SU-DHL-6 (cell line): ENCODE measurements around the gene PRPF6.

Experiments
- EZH2phosphoT487 ChIP-seq: fragments of 200-600 bp; sonication (generic), shearing (Covaris generic); conservative IDR thresholded peaks from 2 replicates; pipeline ENCODE4 v1.6.1; 2018; ENCODE audit warnings: mild to moderate bottlenecking, antibody characterized with exemption, low read length, moderate library complexity, mixed read lengths
- TF ChIP-seq, protein P1 (sequence below): fragments of 200-600 bp; sonication (generic); IDR thresholded peaks from one replicate; pipeline ENCODE4 v1.5.1; 2017; ENCODE audit warnings: antibody characterized with exemption, mild to moderate bottlenecking, low read length, moderate library complexity; ENCODE audit not compliant: insufficient read depth, poor library complexity, severe bottlenecking

DNA sequence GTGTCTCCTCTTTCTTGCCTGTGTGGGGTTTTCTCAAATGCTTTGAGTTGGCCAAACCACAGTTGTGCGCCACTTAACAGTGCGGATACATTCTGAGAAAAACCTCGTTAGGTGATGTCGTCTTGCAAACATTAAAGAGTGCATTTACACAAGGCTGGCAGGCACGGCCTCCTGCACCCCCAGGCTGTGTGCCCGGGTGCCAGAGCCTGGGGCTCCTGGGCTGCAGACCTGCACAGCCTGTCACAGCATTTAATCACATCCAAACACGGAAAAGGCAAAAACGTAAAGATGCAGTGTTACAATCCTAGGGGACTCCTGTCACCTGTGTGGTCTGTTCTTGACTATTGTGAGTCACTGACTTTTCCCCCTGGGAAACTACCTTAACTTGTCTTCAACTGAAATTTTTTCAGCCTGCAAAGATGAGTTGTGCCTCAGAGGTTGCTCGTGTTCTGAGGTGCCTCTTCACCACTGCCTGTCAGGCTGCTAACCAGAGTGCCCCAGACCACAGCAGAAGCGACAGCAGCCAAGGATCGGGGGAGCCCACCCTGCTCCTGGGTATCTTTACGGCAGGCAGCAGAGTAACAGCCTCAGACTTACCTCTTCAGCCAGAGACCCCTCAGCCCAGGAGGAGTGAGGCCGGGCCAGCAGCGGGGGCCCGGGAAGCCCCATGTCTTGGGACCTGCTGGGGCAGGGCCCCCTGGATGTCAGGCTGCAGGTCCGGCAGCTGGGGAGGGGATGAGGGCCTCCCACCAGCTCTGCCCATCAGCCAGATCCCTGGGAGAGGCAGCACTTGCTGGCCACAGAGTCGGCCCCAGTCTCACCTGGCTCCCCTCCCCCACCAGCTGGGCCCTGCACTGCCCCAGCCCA lies 54.4 kb downstream of the PRPF6 start:
- TF ChIP-seq, protein P1, sequence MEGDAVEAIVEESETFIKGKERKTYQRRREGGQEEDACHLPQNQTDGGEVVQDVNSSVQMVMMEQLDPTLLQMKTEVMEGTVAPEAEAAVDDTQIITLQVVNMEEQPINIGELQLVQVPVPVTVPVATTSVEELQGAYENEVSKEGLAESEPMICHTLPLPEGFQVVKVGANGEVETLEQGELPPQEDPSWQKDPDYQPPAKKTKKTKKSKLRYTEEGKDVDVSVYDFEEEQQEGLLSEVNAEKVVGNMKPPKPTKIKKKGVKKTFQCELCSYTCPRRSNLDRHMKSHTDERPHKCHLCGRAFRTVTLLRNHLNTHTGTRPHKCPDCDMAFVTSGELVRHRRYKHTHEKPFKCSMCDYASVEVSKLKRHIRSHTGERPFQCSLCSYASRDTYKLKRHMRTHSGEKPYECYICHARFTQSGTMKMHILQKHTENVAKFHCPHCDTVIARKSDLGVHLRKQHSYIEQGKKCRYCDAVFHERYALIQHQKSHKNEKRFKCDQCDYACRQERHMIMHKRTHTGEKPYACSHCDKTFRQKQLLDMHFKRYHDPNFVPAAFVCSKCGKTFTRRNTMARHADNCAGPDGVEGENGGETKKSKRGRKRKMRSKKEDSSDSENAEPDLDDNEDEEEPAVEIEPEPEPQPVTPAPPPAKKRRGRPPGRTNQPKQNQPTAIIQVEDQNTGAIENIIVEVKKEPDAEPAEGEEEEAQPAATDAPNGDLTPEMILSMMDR = no peak
- TF ChIP-seq EZH2phosphoT487 = no peak
